ENCODE data around the gene TSSK3. TPM values are rescaled to one million over a fixed set of nuclear protein-coding genes. Genes with fewer than 3 reads are reported as not detected.
A peak's percentile ranks its signal among the peaks of the same experiment; 100 is the strongest.

TSSK3 gene
- total RNA-seq, 1 experiment from 2014 or later: 4.3 TPM

DNA sequence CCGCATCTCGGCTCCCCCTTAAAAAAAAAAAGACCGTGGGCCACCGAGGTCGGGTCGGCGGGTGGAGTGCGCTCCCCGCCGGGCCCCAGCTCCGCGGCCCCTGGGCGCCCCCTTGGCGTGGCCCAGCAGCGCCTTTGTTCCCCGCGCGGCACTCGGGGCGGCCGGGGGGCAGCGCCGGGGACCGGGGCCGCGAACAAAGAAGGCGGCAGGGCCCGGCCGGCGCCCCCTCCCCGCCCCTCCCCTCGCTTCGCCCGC, 26.9 kb upstream of the TSSK3 start:
- TF ChIP-seq, protein P1, sequence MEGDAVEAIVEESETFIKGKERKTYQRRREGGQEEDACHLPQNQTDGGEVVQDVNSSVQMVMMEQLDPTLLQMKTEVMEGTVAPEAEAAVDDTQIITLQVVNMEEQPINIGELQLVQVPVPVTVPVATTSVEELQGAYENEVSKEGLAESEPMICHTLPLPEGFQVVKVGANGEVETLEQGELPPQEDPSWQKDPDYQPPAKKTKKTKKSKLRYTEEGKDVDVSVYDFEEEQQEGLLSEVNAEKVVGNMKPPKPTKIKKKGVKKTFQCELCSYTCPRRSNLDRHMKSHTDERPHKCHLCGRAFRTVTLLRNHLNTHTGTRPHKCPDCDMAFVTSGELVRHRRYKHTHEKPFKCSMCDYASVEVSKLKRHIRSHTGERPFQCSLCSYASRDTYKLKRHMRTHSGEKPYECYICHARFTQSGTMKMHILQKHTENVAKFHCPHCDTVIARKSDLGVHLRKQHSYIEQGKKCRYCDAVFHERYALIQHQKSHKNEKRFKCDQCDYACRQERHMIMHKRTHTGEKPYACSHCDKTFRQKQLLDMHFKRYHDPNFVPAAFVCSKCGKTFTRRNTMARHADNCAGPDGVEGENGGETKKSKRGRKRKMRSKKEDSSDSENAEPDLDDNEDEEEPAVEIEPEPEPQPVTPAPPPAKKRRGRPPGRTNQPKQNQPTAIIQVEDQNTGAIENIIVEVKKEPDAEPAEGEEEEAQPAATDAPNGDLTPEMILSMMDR (conservative IDR thresholded peaks at IDR 0.05; ENCODE audit: low read depth, low read length): no peak
- no peak for TF ChIP-seq EZH2 (IDR thresholded peaks at IDR 0.05; ENCODE audit: borderline replicate concordance, low read depth, low read length, poor library complexity, severe bottlenecking)
- peak overlapping the region; percentile 96 for H3K27ac ChIP-seq (ENCODE audit: low read depth, low read length, poor library complexity, severe bottlenecking)
- BruUV-seq (replicated peaks): no TSS peak
- H3K9me3 ChIP-seq (ENCODE audit: low read depth, low read length, poor library complexity, severe bottlenecking): no peaks in the 10 kb centered on the region
- CTCF ChIA-PET: interaction anchor here (0.5 to 0.9 kb wide), 2 partner anchors 16 to 226 kb away, joined by 3 read pairs; no protein-coding TSS in a partner anchor
- POLR2A ChIA-PET (ENCODE audit: low non-redundant PET): no interaction called here
- no peak for DNase-seq (ENCODE audit: low spot score)
- H3K27me3 ChIP-seq (replicated peaks; ENCODE audit: insufficient read depth, low read depth, low read length, poor library complexity): no peaks in the 10 kb centered on the region
- peak overlapping the region; percentile 99 for H3K4me3 ChIP-seq (ENCODE audit: low read depth, low read length, poor library complexity, severe bottlenecking)
- peaks cover 41% of the 10 kb centered on the region for H3K36me3 ChIP-seq (ENCODE audit: insufficient read depth, low read length, poor library complexity, severe bottlenecking)
- intact Hi-C loops (cut with micrococcal nuclease; ENCODE audit: unreplicated experiment): loop anchor here (5.0 to 10.0 kb wide), 2 partner anchors 57 to 111 kb away; partner anchors contain the start of genes BSDC1, EIF3I and TMEM234
- H3K4me1 ChIP-seq (ENCODE audit: insufficient read depth, low read length, poor library complexity, severe bottlenecking): peaks cover 15% of the 10 kb centered on the region

DNA sequence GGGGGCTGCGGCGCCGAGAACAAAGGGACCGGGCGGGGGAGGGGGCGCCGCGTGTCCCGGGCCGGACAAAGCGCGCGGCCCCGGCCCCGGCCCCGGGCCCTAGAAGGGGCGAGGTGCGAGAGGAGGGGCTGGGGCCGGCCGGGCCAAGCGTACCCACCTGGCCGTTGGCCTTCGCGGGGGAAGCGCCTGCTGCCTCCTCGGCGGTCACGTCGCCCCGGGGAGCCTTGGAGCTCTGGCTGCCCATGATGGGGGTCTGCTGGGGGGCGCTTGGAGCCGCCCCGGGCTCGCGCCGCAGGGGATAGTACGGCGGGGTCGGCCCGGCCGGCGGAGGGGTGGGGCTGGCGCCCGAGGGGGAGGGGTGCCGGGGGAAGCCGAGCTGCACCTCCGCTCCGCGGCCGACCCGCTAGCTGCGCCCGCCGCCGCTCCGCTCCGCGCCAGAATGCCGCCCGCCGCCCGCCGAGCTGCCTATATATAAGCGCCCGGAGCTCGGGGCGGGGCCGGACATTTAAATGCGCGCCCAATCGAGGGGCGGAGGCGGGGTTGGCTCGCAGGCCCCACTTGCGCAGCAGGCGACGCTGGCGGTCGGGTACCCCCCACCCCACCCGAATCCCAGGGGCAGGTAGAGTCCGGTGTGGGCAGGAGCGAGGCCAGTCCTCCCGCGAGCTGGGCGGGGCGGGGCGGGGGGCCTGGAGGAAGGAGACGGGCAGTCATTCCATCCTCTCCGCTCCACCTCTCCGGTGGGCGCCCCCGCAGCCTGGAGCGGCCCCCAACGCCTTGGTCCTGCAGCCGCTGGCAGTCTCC, 26.3 kb upstream of the TSSK3 start, which contains the start of gene MARCKSL1:
Gene MARCKSL1 (minus strand): TSS at position 444 of the 801 bp plus-strand sequence. CDS start 200 bp downstream, at position 244.
- Histone ChIP-seq H3K36me3 (ENCODE audit: insufficient read depth, low read length, poor library complexity, severe bottlenecking) (peaks cover 35% of the 10 kb centered on the region), H3K27ac (ENCODE audit: low read depth, low read length, poor library complexity, severe bottlenecking) (peak within 1 kb of the TSS; percentile 96), H3K9me3 (ENCODE audit: low read depth, low read length, poor library complexity, severe bottlenecking) (no peaks in the 10 kb centered on the region), H3K4me1 (ENCODE audit: insufficient read depth, low read length, poor library complexity, severe bottlenecking) (peaks cover 15% of the 10 kb centered on the region), H3K27me3 (replicated peaks; ENCODE audit: insufficient read depth, low read depth, low read length, poor library complexity) (no peaks in the 10 kb centered on the region), H3K4me3 (ENCODE audit: low read depth, low read length, poor library complexity, severe bottlenecking) (peak within 1 kb of the TSS; percentile 99)
- peak; percentile 85 for DNase-seq (ENCODE audit: low spot score)
- POLR2A ChIA-PET (ENCODE audit: low non-redundant PET): interaction anchor here (0.7 kb wide), 2 partner anchors 9 to 58 kb away, joined by 3 to 4 read pairs; partner anchors contain the start of gene BSDC1
- CTCF ChIA-PET: interaction anchor here (0.5 to 0.9 kb wide), 3 partner anchors 15 to 136 kb away, joined by 3 to 7 read pairs (median 3); partner anchors contain the start of genes CCDC28B and HDAC1
- BruUV-seq (replicated peaks): no TSS peak
- intact Hi-C loops (cut with micrococcal nuclease; ENCODE audit: unreplicated experiment): loop anchor here (5.0 to 10.0 kb wide), 2 partner anchors 56 to 111 kb away; partner anchors contain the start of genes BSDC1, EIF3I and TMEM234
- TF ChIP-seq, protein P1 (conservative IDR thresholded peaks at IDR 0.05; ENCODE audit: low read depth, low read length): no peak
- no peak for TF ChIP-seq EZH2 (IDR thresholded peaks at IDR 0.05; ENCODE audit: borderline replicate concordance, low read depth, low read length, poor library complexity, severe bottlenecking)

DNA sequence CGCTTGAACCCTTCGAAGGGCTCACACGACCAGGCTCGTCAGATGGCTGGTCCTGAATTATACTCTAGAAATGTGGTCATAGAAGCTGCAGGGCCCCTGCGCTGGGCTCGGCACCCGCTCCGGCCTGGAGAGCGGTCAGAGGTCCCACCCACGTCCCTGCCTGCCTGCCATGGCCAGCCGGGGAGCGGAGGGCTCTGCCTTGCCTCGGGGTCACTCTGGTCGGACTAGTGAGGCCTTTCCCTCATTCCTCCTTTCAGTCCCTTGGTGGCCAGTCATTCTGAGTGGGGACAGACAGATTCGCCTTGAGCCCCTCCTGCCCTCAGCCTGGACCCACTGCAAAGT, 25.8 kb upstream of the TSSK3 start:
- ChIA-PET CTCF (interaction anchor here (0.5 to 0.9 kb wide), 3 partner anchors 14 to 136 kb away, joined by 3 to 7 read pairs (median 3); partner anchors contain the start of genes CCDC28B and HDAC1), POLR2A (ENCODE audit: low non-redundant PET) (interaction anchor here (0.7 kb wide), 1 partner anchor 58 kb away, joined by 4 read pairs; the partner anchor contains the start of gene BSDC1)
- Histone ChIP-seq H3K4me1 (ENCODE audit: insufficient read depth, low read length, poor library complexity, severe bottlenecking) (peaks cover 15% of the 10 kb centered on the region), H3K27ac (ENCODE audit: low read depth, low read length, poor library complexity, severe bottlenecking) (no peak overlapping the region), H3K36me3 (ENCODE audit: insufficient read depth, low read length, poor library complexity, severe bottlenecking) (peaks cover 30% of the 10 kb centered on the region), H3K27me3 (replicated peaks; ENCODE audit: insufficient read depth, low read depth, low read length, poor library complexity) (no peaks in the 10 kb centered on the region), H3K4me3 (ENCODE audit: low read depth, low read length, poor library complexity, severe bottlenecking) (peak overlapping the region; percentile 99), H3K9me3 (ENCODE audit: low read depth, low read length, poor library complexity, severe bottlenecking) (no peaks in the 10 kb centered on the region)
- TF ChIP-seq EZH2 (IDR thresholded peaks at IDR 0.05; ENCODE audit: borderline replicate concordance, low read depth, low read length, poor library complexity, severe bottlenecking): no peak
- TF ChIP-seq, protein P1 (conservative IDR thresholded peaks at IDR 0.05; ENCODE audit: low read depth, low read length): no peak
- intact Hi-C loops (cut with micrococcal nuclease; ENCODE audit: unreplicated experiment): loop anchor here (5.0 to 10.0 kb wide), 2 partner anchors 56 to 112 kb away; partner anchors contain the start of genes BSDC1, EIF3I and TMEM234
- no TSS peak for BruUV-seq (replicated peaks)
- DNase-seq (ENCODE audit: low spot score): no peak
